ENCODE results near the gene SLC22A16. TPM values are rescaled to one million over a fixed set of nuclear protein-coding genes. Genes with fewer than 3 reads are reported as not detected.

Gene SLC22A16
- total RNA-seq, 2 donors from 2014 or later: not detected

- no peak for DNase-seq
- intact Hi-C loops (cut with DNase I): loop anchor here (10.0 kb wide), 1 partner anchor 224 kb away; the partner anchor contains the start of gene WASF1
- Histone ChIP-seq H3K27ac (no peak overlapping the region), H3K4me3 (no peak overlapping the region), H3K4me1 (peaks cover 7% of the 10 kb centered on the region), H3K36me3 (replicated peaks in 1 of 2; ENCODE audit: insufficient read depth in 1 of 2, low read depth in 2 of 2) (no peaks in the 10 kb centered on the region), H3K9me3 (no peaks in the 10 kb centered on the region), H3K27me3 (no peaks in the 10 kb centered on the region)
- no peak for ATAC-seq
- TF ChIP-seq POLR2A (IDR thresholded peaks at IDR 0.05): no peak
- TF ChIP-seq, protein P1, sequence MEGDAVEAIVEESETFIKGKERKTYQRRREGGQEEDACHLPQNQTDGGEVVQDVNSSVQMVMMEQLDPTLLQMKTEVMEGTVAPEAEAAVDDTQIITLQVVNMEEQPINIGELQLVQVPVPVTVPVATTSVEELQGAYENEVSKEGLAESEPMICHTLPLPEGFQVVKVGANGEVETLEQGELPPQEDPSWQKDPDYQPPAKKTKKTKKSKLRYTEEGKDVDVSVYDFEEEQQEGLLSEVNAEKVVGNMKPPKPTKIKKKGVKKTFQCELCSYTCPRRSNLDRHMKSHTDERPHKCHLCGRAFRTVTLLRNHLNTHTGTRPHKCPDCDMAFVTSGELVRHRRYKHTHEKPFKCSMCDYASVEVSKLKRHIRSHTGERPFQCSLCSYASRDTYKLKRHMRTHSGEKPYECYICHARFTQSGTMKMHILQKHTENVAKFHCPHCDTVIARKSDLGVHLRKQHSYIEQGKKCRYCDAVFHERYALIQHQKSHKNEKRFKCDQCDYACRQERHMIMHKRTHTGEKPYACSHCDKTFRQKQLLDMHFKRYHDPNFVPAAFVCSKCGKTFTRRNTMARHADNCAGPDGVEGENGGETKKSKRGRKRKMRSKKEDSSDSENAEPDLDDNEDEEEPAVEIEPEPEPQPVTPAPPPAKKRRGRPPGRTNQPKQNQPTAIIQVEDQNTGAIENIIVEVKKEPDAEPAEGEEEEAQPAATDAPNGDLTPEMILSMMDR (IDR thresholded peaks at IDR 0.05): no peak
- 90 to 94% methylated on average over 4 of the region's 4 CpGs for WGBS, 2 donors
Observed at GRCh38 chr6:110398778-110399177, 77.6 kb downstream of the SLC22A16 start.

DNA sequence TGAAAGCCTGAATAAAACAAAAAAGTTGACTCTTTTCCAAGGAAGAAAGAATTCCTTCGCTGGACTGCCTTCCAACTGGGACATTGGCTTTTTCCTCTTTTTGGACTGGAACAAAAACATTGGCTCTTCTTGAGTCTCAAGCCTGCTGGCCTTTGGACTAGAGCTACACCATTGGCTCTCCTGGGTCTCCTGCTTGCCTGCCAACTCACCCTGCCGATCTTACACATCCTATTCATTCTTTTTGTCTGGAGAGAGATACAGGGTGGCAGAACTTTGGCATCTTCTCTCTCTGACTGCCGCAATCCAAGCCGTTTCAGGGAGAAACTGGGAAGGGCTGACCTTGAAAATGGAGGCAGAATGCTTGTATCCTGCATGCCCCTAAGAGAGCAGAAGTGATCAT lies 81.2 kb downstream of the SLC22A16 start:
- WGBS, 2 donors: 49 to 58% methylated on average over 4 of the region's 4 CpGs
- Histone ChIP-seq H3K9me3 (no peaks in the 10 kb centered on the region), H3K4me3 (no peak overlapping the region), H3K27me3 (no peaks in the 10 kb centered on the region), H3K4me1 (peaks cover 7% of the 10 kb centered on the region), H3K36me3 (replicated peaks in 1 of 2; ENCODE audit: insufficient read depth in 1 of 2, low read depth in 2 of 2) (no peaks in the 10 kb centered on the region), H3K27ac (no peak overlapping the region)
- intact Hi-C loops (cut with DNase I): loop anchor here (10.0 kb wide), 1 partner anchor 220 kb away; the partner anchor contains the start of gene WASF1
- TF ChIP-seq, protein P1 (IDR thresholded peaks at IDR 0.05): no peak
- no peak for TF ChIP-seq POLR2A (IDR thresholded peaks at IDR 0.05)
- ATAC-seq: no peak
- DNase-seq: no peak

DNA sequence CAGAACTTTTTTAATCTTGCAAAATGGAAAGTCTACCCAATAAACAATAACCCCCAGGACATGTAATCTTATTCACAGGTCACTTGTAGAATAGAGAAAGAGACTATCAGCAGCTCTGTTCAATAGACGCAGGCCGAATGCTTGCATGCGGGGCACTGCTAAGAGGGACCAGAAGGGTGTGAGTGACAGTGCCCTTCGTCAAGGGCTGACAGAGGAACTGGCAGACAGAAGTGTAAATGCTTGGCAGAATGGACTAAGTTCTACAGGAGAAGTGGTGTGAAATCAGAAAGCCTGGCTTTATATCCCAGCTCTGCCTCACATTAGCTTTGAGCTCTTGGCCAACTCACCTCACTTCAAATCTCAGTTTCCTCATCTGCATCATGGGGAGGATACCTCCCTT lies 82.0 kb downstream of the SLC22A16 start:
- no peaks in the 10 kb centered on the region for H3K27me3 ChIP-seq
- ATAC-seq (no peak), DNase-seq (no peak)
- H3K36me3 ChIP-seq (replicated peaks in 1 of 2; ENCODE audit: insufficient read depth in 1 of 2, low read depth in 2 of 2): no peaks in the 10 kb centered on the region
- H3K9me3 ChIP-seq: no peaks in the 10 kb centered on the region
- TF ChIP-seq, protein P1 (IDR thresholded peaks at IDR 0.05): no peak
- TF ChIP-seq POLR2A (IDR thresholded peaks at IDR 0.05): no peak
- peaks cover 11% of the 10 kb centered on the region for H3K4me1 ChIP-seq
- H3K27ac ChIP-seq: no peak overlapping the region
- intact Hi-C loops (cut with DNase I): loop anchor here (5.0 to 10.0 kb wide), 2 partner anchors 220 to 687 kb away; partner anchors contain the start of gene WASF1
- H3K4me3 ChIP-seq: no peak overlapping the region
- 89 to 97% methylated on average over 4 of the region's 4 CpGs for WGBS, 2 donors

DNA sequence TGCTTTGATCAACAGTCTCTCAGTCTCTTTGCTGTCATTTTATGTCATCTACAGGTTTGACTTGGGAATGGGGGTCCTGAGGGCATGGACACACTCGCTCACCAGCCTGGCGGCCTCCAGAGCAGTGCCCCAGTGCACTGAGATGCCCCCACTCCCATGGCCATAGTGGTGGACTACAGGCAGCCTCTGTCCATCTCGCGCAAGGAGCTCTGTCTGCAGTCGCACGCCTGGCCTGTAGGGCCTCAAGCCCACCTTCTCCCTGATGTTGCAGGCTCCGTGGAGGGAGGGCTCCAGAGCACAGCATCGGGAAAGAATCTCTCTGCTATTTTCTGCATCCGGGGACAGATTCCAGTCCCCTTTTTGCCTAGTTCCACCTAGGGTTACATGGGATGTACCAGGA lies 83.7 kb downstream of the SLC22A16 start:
- Histone ChIP-seq H3K36me3 (replicated peaks in 1 of 2; ENCODE audit: insufficient read depth in 1 of 2, low read depth in 2 of 2) (no peaks in the 10 kb centered on the region), H3K4me1 (peaks cover 18% of the 10 kb centered on the region), H3K4me3 (no peak overlapping the region), H3K27ac (no peak overlapping the region), H3K27me3 (no peaks in the 10 kb centered on the region), H3K9me3 (no peaks in the 10 kb centered on the region)
- intact Hi-C loops (cut with DNase I): loop anchor here (5.0 to 10.0 kb wide), 2 partner anchors 218 to 685 kb away; partner anchors contain the start of gene WASF1
- WGBS, 2 donors: 64 to 76% methylated on average over 4 to 9 of the region's 9 CpGs
- no peak for TF ChIP-seq POLR2A (IDR thresholded peaks at IDR 0.05)
- TF ChIP-seq, protein P1 (IDR thresholded peaks at IDR 0.05): no peak
- ATAC-seq (no peak), DNase-seq (no peak)

DNA sequence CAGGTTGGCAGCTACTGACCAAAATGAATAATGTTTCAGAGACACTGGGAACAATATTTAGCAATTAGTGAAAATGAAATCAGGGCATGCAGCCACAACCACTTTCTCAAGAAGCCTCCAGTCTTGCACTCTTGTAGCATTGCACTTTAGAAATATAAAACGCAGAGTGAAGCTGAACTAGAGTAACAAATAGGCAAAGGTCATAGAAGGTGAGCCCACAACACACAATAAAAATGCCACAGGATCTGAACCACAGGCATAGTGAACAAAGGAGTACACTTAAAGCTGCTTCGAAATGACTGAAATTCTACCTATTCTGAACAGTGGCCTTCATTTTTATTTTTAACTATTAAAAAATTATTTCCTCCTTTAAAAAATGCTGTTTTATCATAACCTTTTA lies 86.0 kb downstream of the SLC22A16 start:
- 5 to 18% methylated on average over 2 of the region's 2 CpGs for WGBS, 2 donors
- intact Hi-C loops (cut with DNase I): loop anchor here (5.0 to 10.0 kb wide), 2 partner anchors 216 to 683 kb away; partner anchors contain the start of gene WASF1
- no peak for DNase-seq
- ATAC-seq: no peak
- H3K4me1 ChIP-seq: peaks cover 18% of the 10 kb centered on the region
- TF ChIP-seq, protein P1 (IDR thresholded peaks at IDR 0.05): no peak
- no peak for TF ChIP-seq POLR2A (IDR thresholded peaks at IDR 0.05)
- H3K27me3 ChIP-seq: no peaks in the 10 kb centered on the region
- no peaks in the 10 kb centered on the region for H3K9me3 ChIP-seq
- no peak overlapping the region for H3K27ac ChIP-seq
- no peak overlapping the region for H3K4me3 ChIP-seq
- H3K36me3 ChIP-seq (replicated peaks in 1 of 2; ENCODE audit: insufficient read depth in 1 of 2, low read depth in 2 of 2): no peaks in the 10 kb centered on the region
